HAP-1 (cell line): ENCODE data around the gene IL2RA.
A peak's percentile ranks its signal among the peaks of the same experiment; 100 is the strongest.
"Not testable (repeated sequence)": the region's sequence is repeated elsewhere in the genome, so short reads cannot be mapped to it uniquely, and the experiment has no call there.

ENCODE experiments used
- DNase-seq, 2 experiments: peaks; one replicate each; pipeline ENCODE4 v3.0.0-alpha.2; 2016 to 2020; ENCODE audit warnings: low spot score in 2 of 2
- H3K27me3 ChIP-seq: fragments of 250-450 bp; sonication (Bioruptor Pico); 2 replicates; pipeline ENCODE4 v1.5.1; 2020; ENCODE audit warnings: low read depth, mild to moderate bottlenecking, moderate library complexity
- H3K36me3 ChIP-seq: fragments of 250-450 bp; sonication (Bioruptor Pico); replicated peaks from 2 replicates; pipeline ENCODE4 v1.5.1; 2020; ENCODE audit warnings: mild to moderate bottlenecking
- H3K4me1 ChIP-seq: fragments of 250-450 bp; sonication (Bioruptor Pico); 2 replicates; pipeline ENCODE4 v1.5.1; 2020; ENCODE audit warnings: mild to moderate bottlenecking
- H3K4me3 ChIP-seq: fragments of 250-450 bp; sonication (Bioruptor Pico); 2 replicates; pipeline ENCODE4 v1.5.1; 2020; ENCODE audit warnings: mild to moderate bottlenecking, moderate library complexity
- H3K9me3 ChIP-seq: fragments of 250-450 bp; sonication (Bioruptor Pico); 2 replicates; pipeline ENCODE4 v1.5.1; 2020; ENCODE audit warnings: mild to moderate bottlenecking, moderate library complexity
- in situ Hi-C: fragments of 300-500 bp; cut with MboI; formaldehyde crosslinking; loops from 3 replicates; pipeline ENCODE4 v1.14.3; 2020; ENCODE audit warnings: low sequenced_read_pairs, inconsistent platforms, mixed read lengths

IL2RA gene

GRCh38 chr10:6005161-6005804, 56.9 kb downstream of the IL2RA start:
- H3K36me3 ChIP-seq, H3K4me1 ChIP-seq, DNase-seq, in situ Hi-C loops, H3K4me3 ChIP-seq, H3K27me3 ChIP-seq, H3K9me3 ChIP-seq: not testable (repeated sequence)

- in situ Hi-C loops: no loop called here
- no peak for DNase-seq
- Histone ChIP-seq H3K36me3 (no peaks in the 10 kb centered on the region), H3K9me3 (no peaks in the 10 kb centered on the region; the same call in 1 of the 2 replicates), H3K4me3 (no peak overlapping the region), H3K4me1 (no peaks in the 10 kb centered on the region), H3K27me3 (peaks cover 7% of the 10 kb centered on the region; the same call in 1 of the 2 replicates)
Measured at GRCh38 chr10:6002809-6003510, 59.2 kb downstream of the IL2RA start.

GRCh38 chr10:5999440-6000165, 62.6 kb downstream of the IL2RA start:
- DNase-seq: no peak
- in situ Hi-C loops: no loop called here
- H3K9me3 ChIP-seq: no peaks in the 10 kb centered on the region
- H3K4me1 ChIP-seq: no peaks in the 10 kb centered on the region
- no peak overlapping the region for H3K4me3 ChIP-seq
- no peaks in the 10 kb centered on the region for H3K36me3 ChIP-seq
- peaks cover 7% of the 10 kb centered on the region; the same call in 1 of the 2 replicates for H3K27me3 ChIP-seq

GRCh38 chr10:5996696-5997095, 65.5 kb downstream of the IL2RA start:
- no peak overlapping the region for H3K4me3 ChIP-seq
- no peaks in the 10 kb centered on the region for H3K4me1 ChIP-seq
- H3K36me3 ChIP-seq: no peaks in the 10 kb centered on the region
- peak; percentile 32 to 49 for DNase-seq
- in situ Hi-C loops: no loop called here
- H3K27me3 ChIP-seq: 0 out of 2 replicates have a peak, but pooled peaks cover 4% of the 10 kb centered on the region
- H3K9me3 ChIP-seq: no peaks in the 10 kb centered on the region; the same call in 1 of the 2 replicates

- no peak for DNase-seq
Measured at GRCh38 chr10:5992398-5992797, 69.8 kb downstream of the IL2RA start.

GRCh38 chr10:5991708-5992107, 70.5 kb downstream of the IL2RA start:
- H3K36me3 ChIP-seq: no peaks in the 10 kb centered on the region
- peaks cover 2% of the 10 kb centered on the region; the same call in 1 of the 2 replicates for H3K27me3 ChIP-seq
- H3K4me3 ChIP-seq: no peak overlapping the region
- no peaks in the 10 kb centered on the region for H3K4me1 ChIP-seq
- no peaks in the 10 kb centered on the region; the same call in 1 of the 2 replicates for H3K9me3 ChIP-seq
- DNase-seq: no peak
- in situ Hi-C loops: no loop called here

More at GRCh38 chr10:5992398-5992797, 69.8 kb downstream of the IL2RA start:
- no peaks in the 10 kb centered on the region for H3K36me3 ChIP-seq
- H3K4me3 ChIP-seq: no peak overlapping the region
- no peaks in the 10 kb centered on the region; the same call in 1 of the 2 replicates for H3K27me3 ChIP-seq
- in situ Hi-C loops: no loop called here
- H3K9me3 ChIP-seq: no peaks in the 10 kb centered on the region; the same call in 1 of the 2 replicates
- no peaks in the 10 kb centered on the region for H3K4me1 ChIP-seq

- no peaks in the 10 kb centered on the region for H3K36me3 ChIP-seq
- in situ Hi-C loops: no loop called here
- H3K4me3 ChIP-seq: no peak overlapping the region
- H3K27me3 ChIP-seq: peaks cover 2% of the 10 kb centered on the region; the same call in 1 of the 2 replicates
- H3K4me1 ChIP-seq: no peaks in the 10 kb centered on the region
- H3K9me3 ChIP-seq: no peaks in the 10 kb centered on the region; the same call in 1 of the 2 replicates
- DNase-seq: no peak
Measured at GRCh38 chr10:5989756-5990155, 72.4 kb downstream of the IL2RA start.

GRCh38 chr10:5988336-5988920, 73.7 kb downstream of the IL2RA start:
- H3K36me3 ChIP-seq: no peaks in the 10 kb centered on the region
- no peaks in the 10 kb centered on the region; the same call in 1 of the 2 replicates for H3K9me3 ChIP-seq
- H3K27me3 ChIP-seq: peaks cover 2% of the 10 kb centered on the region; the same call in 1 of the 2 replicates
- in situ Hi-C loops: no loop called here
- no peaks in the 10 kb centered on the region for H3K4me1 ChIP-seq
- DNase-seq: no peak
- no peak overlapping the region for H3K4me3 ChIP-seq

- Histone ChIP-seq H3K36me3 (no peaks in the 10 kb centered on the region), H3K4me1 (no peaks in the 10 kb centered on the region), H3K4me3 (no peak overlapping the region), H3K27me3 (peaks cover 2% of the 10 kb centered on the region; the same call in 1 of the 2 replicates), H3K9me3 (no peaks in the 10 kb centered on the region)
- no peak for DNase-seq
- in situ Hi-C loops: no loop called here
Measured at GRCh38 chr10:5987747-5988146, 74.4 kb downstream of the IL2RA start.

GRCh38 chr10:5985029-5985428, 77.1 kb downstream of the IL2RA start:
- no peaks in the 10 kb centered on the region for H3K9me3 ChIP-seq
- in situ Hi-C loops: no loop called here
- DNase-seq: no peak
- no peaks in the 10 kb centered on the region for H3K4me1 ChIP-seq
- H3K27me3 ChIP-seq: peaks cover 2% of the 10 kb centered on the region; the same call in 1 of the 2 replicates
- no peaks in the 10 kb centered on the region for H3K36me3 ChIP-seq
- H3K4me3 ChIP-seq: no peak overlapping the region

- H3K4me1 ChIP-seq: no peaks in the 10 kb centered on the region
- H3K4me3 ChIP-seq: no peak overlapping the region
- H3K9me3 ChIP-seq: no peaks in the 10 kb centered on the region
- H3K36me3 ChIP-seq: no peaks in the 10 kb centered on the region
- no peak for DNase-seq
- in situ Hi-C loops: no loop called here
- peaks cover 2% of the 10 kb centered on the region; the same call in 1 of the 2 replicates for H3K27me3 ChIP-seq
Measured at GRCh38 chr10:5983774-5984173, 78.4 kb downstream of the IL2RA start.

- no peaks in the 10 kb centered on the region for H3K4me1 ChIP-seq
- no peaks in the 10 kb centered on the region for H3K9me3 ChIP-seq
- no peak overlapping the region for H3K4me3 ChIP-seq
- in situ Hi-C loops: no loop called here
- DNase-seq: no peak
- H3K27me3 ChIP-seq: peaks cover 17% of the 10 kb centered on the region
- H3K36me3 ChIP-seq: no peaks in the 10 kb centered on the region
Measured at GRCh38 chr10:5981529-5981928, 80.6 kb downstream of the IL2RA start.

GRCh38 chr10:5978230-5978489, 84.0 kb downstream of the IL2RA start:
- in situ Hi-C loops: no loop called here
- no peaks in the 10 kb centered on the region for H3K36me3 ChIP-seq
- no peaks in the 10 kb centered on the region for H3K9me3 ChIP-seq
- no peaks in the 10 kb centered on the region for H3K4me1 ChIP-seq
- peaks cover 23% of the 10 kb centered on the region for H3K27me3 ChIP-seq
- H3K4me3 ChIP-seq: no peak overlapping the region; the same call in 1 of the 2 replicates
- DNase-seq: no peak
